Endothelial cell of umbilical vein (primary cell): ENCODE data around the gene FBXW9.
"Not testable (repeated sequence)": the region's sequence is repeated elsewhere in the genome, so short reads cannot be mapped to it uniquely, and the experiment has no call there.

Source experiments
- CTCF ChIP-seq, 2 donors: IDR thresholded peaks; 1 replicate in 1 of 2; 2 replicates in 1 of 2; pipeline ENCODE4 v1.5.1; 2011; ENCODE audit warnings: low read length in 2 of 2, mild to moderate bottlenecking in 2 of 2, moderate library complexity in 2 of 2, control low read depth in 1 of 2, inconsistent platforms in 1 of 2, low read depth in 1 of 2; ENCODE audit not compliant: insufficient read depth in 1 of 2; ENCODE audit errors: extremely low read depth in 1 of 2
- EZH2 ChIP-seq: IDR thresholded peaks from 2 replicates; pipeline ENCODE4 v1.6.1; 2012; ENCODE audit warnings: borderline replicate concordance, low read depth, mild to moderate bottlenecking, moderate library complexity, low read length, inconsistent platforms; ENCODE audit not compliant: severe bottlenecking
- FOS ChIP-seq: IDR thresholded peaks from 2 replicates; pipeline ENCODE4 v1.6.1; 2011; ENCODE audit warnings: mild to moderate bottlenecking, low read length, moderate library complexity, borderline replicate concordance; ENCODE audit not compliant: insufficient read depth
- JUN ChIP-seq: IDR thresholded peaks from 2 replicates; pipeline ENCODE4 v1.6.1; 2011; ENCODE audit warnings: borderline replicate concordance, low read depth; ENCODE audit not compliant: insufficient read length, insufficient read depth
- MYC ChIP-seq: IDR thresholded peaks from one replicate; pipeline ENCODE4 v1.6.1; 2011; ENCODE audit warnings: mild to moderate bottlenecking, low read depth, low read length
- POLR2A ChIP-seq: IDR thresholded peaks from 2 replicates; pipeline ENCODE4 v1.6.1; 2012; ENCODE audit warnings: low read depth, mild to moderate bottlenecking, control low read depth, low read length

GRCh38 chr19:12713304-12713703 is 16.9 kb upstream of the FBXW9 start:
- not testable (repeated sequence) for TF ChIP-seq FOS; CTCF (IDR thresholded peaks at IDR 0.05; ENCODE audit: extremely low read depth in 1 of 2, insufficient read depth in 1 of 2, low read depth in 1 of 2, low read length in 2 of 2); MYC; JUN; POLR2A; EZH2
